Fibroblast of skin of back (primary cell): ENCODE results near the gene TMEM165.
A peak's percentile ranks its signal among the peaks of the same experiment; 100 is the strongest.

Experiments
- DNase-seq: peaks from one replicate; pipeline ENCODE4 v3.0.0-alpha.2; 2013

The TMEM165 gene

GRCh38 chr4:55407119-55407518, 11.4 kb downstream of the TMEM165 start:
- peak; percentile 13 for DNase-seq

GRCh38 chr4:55407764-55408163, 12.0 kb downstream of the TMEM165 start:
- no peak for DNase-seq

- peak; percentile 91 for DNase-seq
These were observed 13.9 kb downstream of the TMEM165 start for GRCh38 chr4:55409468-55410171.

GRCh38 chr4:55410431-55410830, 14.7 kb downstream of the TMEM165 start:
- DNase-seq = no peak

- peak; percentile 28 for DNase-seq
These were observed 15.9 kb downstream of the TMEM165 start for GRCh38 chr4:55411621-55412020.

- no peak for DNase-seq
These were observed 20.4 kb downstream of the TMEM165 start for GRCh38 chr4:55416176-55416575.

- DNase-seq = no peak
These were observed 29.0 kb downstream of the TMEM165 start for GRCh38 chr4:55424791-55425190.

GRCh38 chr4:55431710-55432336, 36.1 kb downstream of the TMEM165 start:
- DNase-seq = no peak

- DNase-seq = peak; percentile 35
These were observed 39.5 kb downstream of the TMEM165 start for GRCh38 chr4:55435141-55435841.

- peak; percentile 27 for DNase-seq
These were observed 41.6 kb downstream of the TMEM165 start for GRCh38 chr4:55437356-55437796.

- no peak for DNase-seq
These were observed 42.1 kb downstream of the TMEM165 start for GRCh38 chr4:55437823-55438222.

- no peak for DNase-seq
These were observed 42.6 kb downstream of the TMEM165 start for GRCh38 chr4:55438314-55438713.

- no peak for DNase-seq
These were observed 43.3 kb downstream of the TMEM165 start for GRCh38 chr4:55439023-55439422.

- DNase-seq = no peak
These were observed 45.0 kb downstream of the TMEM165 start for GRCh38 chr4:55440786-55441185.

GRCh38 chr4:55442541-55442940, 46.8 kb downstream of the TMEM165 start:
- DNase-seq = peak; percentile 44

GRCh38 chr4:55444827-55445226, 49.1 kb downstream of the TMEM165 start:
- DNase-seq = peak; percentile 60

GRCh38 chr4:55445921-55446577, 50.3 kb downstream of the TMEM165 start:
- DNase-seq = peak; percentile 94

GRCh38 chr4:55446578-55446922, 50.8 kb downstream of the TMEM165 start:
- DNase-seq = peak; percentile 46

- DNase-seq = no peak
These were observed 51.5 kb downstream of the TMEM165 start for GRCh38 chr4:55447108-55447708.

GRCh38 chr4:55447831-55448230, 52.1 kb downstream of the TMEM165 start:
- peak; percentile 43 for DNase-seq

- no peak for DNase-seq
These were observed 54.8 kb downstream of the TMEM165 start for GRCh38 chr4:55450566-55450965.

GRCh38 chr4:55458164-55458563, 62.4 kb downstream of the TMEM165 start:
- peak; percentile 65 for DNase-seq

GRCh38 chr4:55458611-55459010, 62.9 kb downstream of the TMEM165 start:
- peak; percentile 51 for DNase-seq
